Thoracic aorta (tissue), 2 donors: ENCODE data around the gene RALGPS2. TPM values are rescaled to one million over a fixed set of nuclear protein-coding genes. Genes with fewer than 3 reads are reported as not detected.

Experiments used
- ATAC-seq: fragments of 150-250 bp; one replicate; pipeline ENCODE4 v1.8.0; 2017; ENCODE audit warnings: low read depth; ENCODE audit not compliant: insufficient number of reproducible peaks, low FRiP score
- DNase-seq: peaks from one replicate; pipeline ENCODE4 v3.0.0-alpha.2; 2020; ENCODE audit warnings: low spot score
- H3K27ac ChIP-seq, 2 donors: fragments of 200-600 bp; sonication (generic); 1 replicate in 1 of 2; 2 replicates in 1 of 2; pipeline ENCODE4 v1.5.1; 2016; ENCODE audit warnings: mild to moderate bottlenecking in 2 of 2, moderate library complexity in 2 of 2
- H3K27me3 ChIP-seq: fragments of 200-600 bp; sonication (generic); replicated peaks from 2 replicates; pipeline ENCODE4 v1.6.0; 2016; ENCODE audit warnings: mild to moderate bottlenecking; ENCODE audit not compliant: insufficient read depth
- H3K36me3 ChIP-seq: fragments of 200-600 bp; sonication (generic); one replicate; pipeline ENCODE4 v1.5.1; 2016
- H3K4me1 ChIP-seq, 2 donors: fragments of 200-600 bp; sonication (generic); 1 replicate in 1 of 2; 2 replicates in 1 of 2; pipeline versions ENCODE4 v1.5.1 to v1.6.0; 2016; ENCODE audit warnings: low read depth in 2 of 2, mild to moderate bottlenecking in 1 of 2; ENCODE audit not compliant: control insufficient read depth in 1 of 2
- H3K4me3 ChIP-seq: fragments of 200-600 bp; sonication (generic); 2 replicates; pipeline ENCODE4 v1.5.1; 2016; ENCODE audit warnings: mild to moderate bottlenecking
- H3K9me3 ChIP-seq: fragments of 200-600 bp; sonication (generic); 2 replicates; pipeline ENCODE4 v1.5.1; 2016
- CTCF ChIP-seq: fragments of 200-600 bp; sonication (generic); IDR thresholded peaks from one replicate; pipeline ENCODE4 v1.5.1; 2019; ENCODE audit warnings: antibody characterized with exemption
- total RNA-seq, 2 donors: library from RNA; depleted of rRNA; stranded (reverse); fragments of >200 nt; gene quantifications; one replicate each; pipeline versions ENCODE4 v1.1.0 to v1.2.3, GENCODE V29; 2016

The RALGPS2 gene
- total RNA-seq, 2 donors from 2014 or later, result 4.9 to 9.5 TPM

GRCh38 chr1:178970184-178970583 is 245.1 kb downstream of the RALGPS2 start:
- no peak overlapping the region for H3K27ac ChIP-seq
- no peaks in the 10 kb centered on the region for H3K4me1 ChIP-seq
- no peak for TF ChIP-seq CTCF
- ATAC-seq (no peak), DNase-seq (no peak)
- no peak overlapping the region for H3K4me3 ChIP-seq
- no peaks in the 10 kb centered on the region for H3K9me3 ChIP-seq
- no peaks in the 10 kb centered on the region for H3K36me3 ChIP-seq
- no peaks in the 10 kb centered on the region for H3K27me3 ChIP-seq

Other genes starting within 250 kb of the RALGPS2 start
- 1 to 10 TPM in 1 of 2 donors, not detected in 1; 3.0 TPM for gene CLEC20A, start 228.3 kb upstream of the RALGPS2 start, total RNA-seq
- not detected for gene TEX35, start 212.1 kb upstream of the RALGPS2 start, total RNA-seq
- 100 to 1,000 TPM in 1 of 2 donors, 10 to 100 TPM in 1; 51.0 to 110 TPM for gene ANGPTL1, start 145.8 kb downstream of the RALGPS2 start, total RNA-seq